ENCODE results near the gene MIF4GD. TPM values are rescaled to one million over a fixed set of nuclear protein-coding genes. Genes with fewer than 3 reads are reported as not detected.
A peak's percentile ranks its signal among the peaks of the same experiment; 100 is the strongest.

Gene MIF4GD
- total and polyA plus RNA-seq, 10 of the 15 experiments (the other 5 are each of a cell fraction or from before 2014, with no cell fraction given): 22.8 to 96.2 (median 60.1) TPM

DNA sequence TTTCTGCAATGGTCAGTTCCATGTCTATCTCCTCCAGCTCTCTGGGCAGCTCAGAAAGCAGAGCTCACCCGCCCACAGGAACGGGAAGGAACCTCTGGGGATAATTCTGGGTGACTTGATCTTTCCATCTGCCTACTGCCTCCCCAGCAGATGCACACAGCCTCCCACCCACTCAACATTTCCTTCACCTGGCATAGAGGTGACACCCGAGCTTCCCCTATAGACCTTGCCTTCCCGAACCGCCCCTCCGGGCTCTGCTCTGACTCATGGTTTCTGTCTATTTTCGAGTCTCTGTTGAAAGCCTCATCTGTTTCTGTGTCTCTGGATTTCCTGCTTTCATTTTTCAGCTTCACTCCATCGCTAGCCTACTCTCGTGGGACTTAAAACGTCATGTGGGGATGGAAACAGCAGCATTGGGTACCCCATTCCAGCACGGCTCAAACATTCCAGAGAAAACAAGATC is 21.0 kb downstream of the MIF4GD start:
- POLR2A ChIA-PET: interaction anchor here (0.6 to 6.6 kb wide), 7 partner anchors 11 to 202 kb away, joined by 3 to 81 read pairs (median 4); partner anchors contain the start of genes GGA3, MIF4GD, MRPS7 and SLC25A19
- under 1% methylated on average over 9 of the region's 11 CpGs for WGBS (ENCODE audit: insufficient coverage, insufficient replicate concordance, low lambda C conversion rate, missing lambda C conversion rate)
- FAIRE-seq (peak; percentile 85), ATAC-seq (peak; percentile 98), DNase-seq (ENCODE audit: low read depth, low spot score) (peak; percentile 79)
- in situ Hi-C loops (cut with MboI): no loop called here
- no peaks in the 10 kb centered on the region for H3K27me3 ChIP-seq (replicated peaks in 1 of 2; ENCODE audit: control insufficient read depth in 2 of 2, insufficient read depth in 2 of 2, low read length in 1 of 2)
- H3K9me3 ChIP-seq (replicated peaks; ENCODE audit: control insufficient read depth, insufficient read depth, low read length): no peaks in the 10 kb centered on the region
- H4K20me1 ChIP-seq (ENCODE audit: control insufficient read depth, insufficient read depth): no peaks in the 10 kb centered on the region
- peak overlapping the region; percentile 63 for H2AFZ ChIP-seq (ENCODE audit: control insufficient read depth, low read depth, low read length)
- intact Hi-C loops (cut with micrococcal nuclease; ENCODE audit: unreplicated experiment): no loop called here
- RAD21 ChIA-PET (ENCODE audit: unreplicated experiment): interaction anchor here (0.7 to 3.3 kb wide), 8 partner anchors 12 to 326 kb away, joined by 3 to 21 read pairs (median 6); partner anchors contain the start of genes GGA3, MIF4GD, MRPS7 and NUP85
- H3K27ac ChIP-seq (ENCODE audit: control insufficient read depth, insufficient read depth): peak overlapping the region; percentile 70
- no TSS peak for BruUV-seq (replicated peaks)
- H3K4me2 ChIP-seq (ENCODE audit: control insufficient read depth, insufficient read depth): peak overlapping the region; percentile 83
- CTCF ChIA-PET: interaction anchor here (0.5 to 3.3 kb wide), 20 partner anchors 10 to 504 kb away, joined by 3 to 34 read pairs (median 4); partner anchors contain the start of genes GGA3, MIF4GD, MRPS7 and SLC25A19
- H3K4me3 ChIP-seq: peak overlapping the region; percentile 66
- SMC1A ChIA-PET (ENCODE audit: uncharacterized antibody, unreplicated experiment): interaction anchor here (0.6 to 3.9 kb wide), 12 partner anchors 9 to 239 kb away, joined by 3 to 62 read pairs (median 4); partner anchors contain the start of genes GGA3, MIF4GD, MRPS7 and SLC25A19
- H3K79me2 ChIP-seq (ENCODE audit: control insufficient read depth, insufficient read depth, low read length): peaks cover 37% of the 10 kb centered on the region
- peaks cover 27% of the 10 kb centered on the region for H3K4me1 ChIP-seq (ENCODE audit: control insufficient read depth, insufficient read depth, low read length)
- peak overlapping the region; percentile 3 for H3K9ac ChIP-seq (ENCODE audit: control insufficient read depth, insufficient read depth, low read length)
- peaks cover 11 to 12% of the 10 kb centered on the region in 2 experiments for H3K36me3 ChIP-seq (ENCODE audit: control insufficient read depth in 2 of 2, insufficient read depth in 2 of 2, low read length in 1 of 2)
- TF ChIP-seq POLR2A (IDR thresholded peaks at IDR 0.05; ENCODE audit: low read depth, low read length) (no peak), RBBP5 (conservative IDR thresholded peaks at IDR 0.05) (no peak), IRF5 (IDR thresholded peaks at IDR 0.05; ENCODE audit: borderline replicate concordance) (no peak), IRF4 (IDR thresholded peaks at IDR 0.05; ENCODE audit: low read depth, low read length) (0 out of 2 replicates have a peak, but pooled peaks have one; percentile 14), BACH1 (IDR thresholded peaks at IDR 0.05; ENCODE audit: borderline replicate concordance) (no peak; the same call in 1 of the 2 replicates), ASH2L (IDR thresholded peaks at IDR 0.05; ENCODE audit: borderline replicate concordance, low read depth) (0 out of 2 replicates have a peak, but pooled peaks have one; percentile 43), ZBTB11 (CRISPR knock-in tag; IDR thresholded peaks at IDR 0.05) (no peak), SMC3 (IDR thresholded peaks at IDR 0.05; ENCODE audit: borderline replicate concordance, low read length) (no peak), NFYB (IDR thresholded peaks at IDR 0.05; ENCODE audit: insufficient read depth, low read depth, low read length) (no peak), ZNF24 (IDR thresholded peaks at IDR 0.05) (no peak), BMI1 (IDR thresholded peaks at IDR 0.05; ENCODE audit: borderline replicate concordance) (no peak; the same call in 1 of the 2 replicates), IRF3 (IDR thresholded peaks at IDR 0.05) (no peak), TCF3 (IDR thresholded peaks at IDR 0.05; ENCODE audit: borderline replicate concordance, insufficient read depth, low read depth, low read length) (no peak)
- TF ChIP-seq, protein P1, sequence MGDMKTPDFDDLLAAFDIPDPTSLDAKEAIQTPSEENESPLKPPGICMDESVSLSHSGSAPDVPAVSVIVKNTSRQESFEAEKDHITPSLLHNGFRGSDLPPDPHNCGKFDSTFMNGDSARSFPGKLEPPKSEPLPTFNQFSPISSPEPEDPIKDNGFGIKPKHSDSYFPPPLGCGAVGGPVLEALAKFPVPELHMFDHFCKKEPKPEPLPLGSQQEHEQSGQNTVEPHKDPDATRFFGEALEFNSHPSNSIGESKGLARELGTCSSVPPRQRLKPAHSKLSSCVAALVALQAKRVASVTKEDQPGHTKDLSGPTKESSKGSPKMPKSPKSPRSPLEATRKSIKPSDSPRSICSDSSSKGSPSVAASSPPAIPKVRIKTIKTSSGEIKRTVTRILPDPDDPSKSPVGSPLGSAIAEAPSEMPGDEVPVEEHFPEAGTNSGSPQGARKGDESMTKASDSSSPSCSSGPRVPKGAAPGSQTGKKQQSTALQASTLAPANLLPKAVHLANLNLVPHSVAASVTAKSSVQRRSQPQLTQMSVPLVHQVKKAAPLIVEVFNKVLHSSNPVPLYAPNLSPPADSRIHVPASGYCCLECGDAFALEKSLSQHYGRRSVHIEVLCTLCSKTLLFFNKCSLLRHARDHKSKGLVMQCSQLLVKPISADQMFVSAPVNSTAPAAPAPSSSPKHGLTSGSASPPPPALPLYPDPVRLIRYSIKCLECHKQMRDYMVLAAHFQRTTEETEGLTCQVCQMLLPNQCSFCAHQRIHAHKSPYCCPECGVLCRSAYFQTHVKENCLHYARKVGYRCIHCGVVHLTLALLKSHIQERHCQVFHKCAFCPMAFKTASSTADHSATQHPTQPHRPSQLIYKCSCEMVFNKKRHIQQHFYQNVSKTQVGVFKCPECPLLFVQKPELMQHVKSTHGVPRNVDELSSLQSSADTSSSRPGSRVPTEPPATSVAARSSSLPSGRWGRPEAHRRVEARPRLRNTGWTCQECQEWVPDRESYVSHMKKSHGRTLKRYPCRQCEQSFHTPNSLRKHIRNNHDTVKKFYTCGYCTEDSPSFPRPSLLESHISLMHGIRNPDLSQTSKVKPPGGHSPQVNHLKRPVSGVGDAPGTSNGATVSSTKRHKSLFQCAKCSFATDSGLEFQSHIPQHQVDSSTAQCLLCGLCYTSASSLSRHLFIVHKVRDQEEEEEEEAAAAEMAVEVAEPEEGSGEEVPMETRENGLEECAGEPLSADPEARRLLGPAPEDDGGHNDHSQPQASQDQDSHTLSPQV (IDR thresholded peaks at IDR 0.05): no peak
